Sigmoid colon (tissue), 7 donors: ENCODE data around the gene LDLRAD4. TPM values are rescaled to one million over a fixed set of nuclear protein-coding genes. Genes with fewer than 3 reads are reported as not detected.

Experiments
- DNase-seq: peaks from one replicate; pipeline ENCODE4 v3.0.0-alpha.2; 2019
- H3K27ac ChIP-seq, 4 donors: fragments of 200-600 bp; sonication (generic); one replicate each; pipeline ENCODE4 v1.5.1; 2016 to 2019; ENCODE audit warnings: mild to moderate bottlenecking in 1 of 4
- H3K27me3 ChIP-seq, 3 donors: fragments of 200-600 bp; sonication (generic); one replicate each; pipeline ENCODE4 v1.5.1; 2019; ENCODE audit warnings: mild to moderate bottlenecking in 1 of 3
- H3K36me3 ChIP-seq, 4 donors: fragments of 200-600 bp; sonication (generic); one replicate each; pipeline ENCODE4 v1.5.1; 2016 to 2019
- H3K4me1 ChIP-seq, 4 donors: fragments of 200-600 bp; sonication (generic); one replicate each; pipeline ENCODE4 v1.5.1; 2017 to 2019
- H3K4me3 ChIP-seq, 4 donors: fragments of 200-600 bp; sonication (generic); one replicate each; pipeline ENCODE4 v1.5.1; 2017 to 2019; ENCODE audit warnings: mild to moderate bottlenecking in 2 of 4, moderate library complexity in 1 of 4
- H3K9me3 ChIP-seq, 4 donors: fragments of 200-600 bp in 3 of 4; sonication (generic) in 3 of 4; one replicate each; pipeline versions ENCODE4 v1.5.1 to v1.6.1; 2013 to 2019
- CTCF ChIP-seq, 4 experiments: fragments of 450-650 bp in 3 of 4; fragments of 200-600 bp in 1 of 4; IDR thresholded peaks; one replicate each; pipeline ENCODE4 v1.5.1; 2016 to 2019; ENCODE audit warnings: antibody characterized with exemption in 4 of 4, mild to moderate bottlenecking in 3 of 4, moderate library complexity in 2 of 4
- EP300 ChIP-seq, 4 donors: sonication (generic); formaldehyde crosslinking; IDR thresholded peaks; one replicate each; pipeline ENCODE4 v1.6.1; 2017; ENCODE audit warnings: antibody characterized with exemption in 4 of 4
- POLR2A ChIP-seq, 2 donors: fragments of 450-650 bp; IDR thresholded peaks; one replicate each; pipeline ENCODE4 v1.6.1; 2016; ENCODE audit warnings: antibody characterized with exemption in 2 of 2, mild to moderate bottlenecking in 2 of 2, moderate library complexity in 2 of 2
- POLR2AphosphoS5 ChIP-seq, 4 donors: sonication (generic); formaldehyde crosslinking; IDR thresholded peaks; one replicate each; pipeline ENCODE4 v1.6.1; 2017; ENCODE audit warnings: antibody characterized with exemption in 4 of 4
- WGBS, 2 donors: extraction: QIAGEN DNeasy Blood & Tissue Kit; methylation state at CpG; one replicate each; pipeline ENCODE4 v1.1.7; 2013; 5-methylcytosine and 5-hydroxymethylcytosine counted together
- intact Hi-C: fragments of 100-400 bp; cut with DNase I; formaldehyde crosslinking; loops from one replicate; pipeline ENCODE4 v1.15.1; 2023
- polyA plus RNA-seq, 3 donors: library from polyadenylated mRNA; stranded (reverse); fragments of 200-250 nt; gene quantifications; one replicate each; pipeline ENCODE4 v1.2.3, GENCODE V29; 2013
- total RNA-seq, 4 donors: library from RNA; depleted of rRNA; stranded (reverse); fragments of >200 nt; gene quantifications; one replicate each; pipeline ENCODE4 v1.1.0, GENCODE V29; 2016
- donor health status: healthy with polysubstance abuse.
- donor health status: Bipolar disorder and iron deficiency.
- donor health status: healthy.

LDLRAD4 gene
- total and polyA plus RNA-seq, 7 donors: 1.2 to 28.2 (median 17.2) TPM

- TF ChIP-seq CTCF (IDR thresholded peaks at IDR 0.05): no peak
- no peak for TF ChIP-seq EP300 (IDR thresholded peaks at IDR 0.05)
- no peak for TF ChIP-seq POLR2A (IDR thresholded peaks at IDR 0.05)
- TF ChIP-seq POLR2AphosphoS5 (IDR thresholded peaks at IDR 0.05): no peak
- intact Hi-C loops: no loop called here
- Histone ChIP-seq H3K27ac (no peak overlapping the region), H3K4me1 (peaks cover 0 to 9% (median 0%) of the 10 kb centered on the region in 4 donors), H3K4me3 (no peak overlapping the region), H3K27me3 (no peaks in the 10 kb centered on the region), H3K36me3 (no peaks in the 10 kb centered on the region), H3K9me3 (no peaks in the 10 kb centered on the region)
- 95 to 97% methylated on average over 16 of the region's 16 CpGs for WGBS, 2 donors
- no peak for DNase-seq
Observed at GRCh38 chr18:13295894-13296293, 77.3 kb downstream of the LDLRAD4 start.

- H3K36me3 ChIP-seq: no peaks in the 10 kb centered on the region
- no peaks in the 10 kb centered on the region for H3K27me3 ChIP-seq
- H3K27ac ChIP-seq: no peak overlapping the region
- WGBS, 2 donors: 84 to 90% methylated on average over 15 of the region's 15 CpGs
- H3K4me3 ChIP-seq: no peak overlapping the region
- no peak for DNase-seq
- intact Hi-C loops: no loop called here
- peaks cover 0 to 15% (median 6%) of the 10 kb centered on the region in 4 donors for H3K4me1 ChIP-seq
- TF ChIP-seq POLR2A (IDR thresholded peaks at IDR 0.05) (no peak), CTCF (IDR thresholded peaks at IDR 0.05) (no peak), EP300 (IDR thresholded peaks at IDR 0.05) (no peak), POLR2AphosphoS5 (IDR thresholded peaks at IDR 0.05) (no peak)
- H3K9me3 ChIP-seq: no peaks in the 10 kb centered on the region
Observed at GRCh38 chr18:13296867-13297574, 78.5 kb downstream of the LDLRAD4 start.

GRCh38 chr18:13298262-13298661 is 79.7 kb downstream of the LDLRAD4 start:
- Histone ChIP-seq H3K27ac (no peak overlapping the region), H3K27me3 (no peaks in the 10 kb centered on the region), H3K4me3 (no peak overlapping the region), H3K4me1 (peaks cover 0 to 27% (median 18%) of the 10 kb centered on the region in 4 donors), H3K36me3 (no peaks in the 10 kb centered on the region), H3K9me3 (no peaks in the 10 kb centered on the region)
- 97 to 98% methylated on average over 10 of the region's 10 CpGs for WGBS, 2 donors
- TF ChIP-seq CTCF (IDR thresholded peaks at IDR 0.05): no peak
- TF ChIP-seq EP300 (IDR thresholded peaks at IDR 0.05): no peak
- TF ChIP-seq POLR2A (IDR thresholded peaks at IDR 0.05): no peak
- TF ChIP-seq POLR2AphosphoS5 (IDR thresholded peaks at IDR 0.05): no peak
- intact Hi-C loops: no loop called here
- no peak for DNase-seq

GRCh38 chr18:13300029-13300428 is 81.5 kb downstream of the LDLRAD4 start:
- no peak overlapping the region for H3K4me3 ChIP-seq
- no peak for DNase-seq
- no peak for TF ChIP-seq POLR2A (IDR thresholded peaks at IDR 0.05)
- H3K27ac ChIP-seq: no peak overlapping the region
- no peaks in the 10 kb centered on the region for H3K9me3 ChIP-seq
- no peaks in the 10 kb centered on the region for H3K27me3 ChIP-seq
- intact Hi-C loops: no loop called here
- WGBS, 2 donors: 65 to 79% methylated on average over 6 of the region's 6 CpGs
- peaks cover 0 to 24% (median 18%) of the 10 kb centered on the region in 4 donors for H3K4me1 ChIP-seq
- H3K36me3 ChIP-seq: no peaks in the 10 kb centered on the region

- Histone ChIP-seq H3K27me3 (no peaks in the 10 kb centered on the region), H3K27ac (no peak overlapping the region), H3K4me3 (no peak overlapping the region), H3K9me3 (no peaks in the 10 kb centered on the region), H3K4me1 (peaks cover 0 to 24% (median 18%) of the 10 kb centered on the region in 4 donors), H3K36me3 (no peaks in the 10 kb centered on the region)
- intact Hi-C loops: no loop called here
- no peak for DNase-seq
- WGBS, 2 donors: 91 to 93% methylated on average over 17 of the region's 17 CpGs
- TF ChIP-seq POLR2A (IDR thresholded peaks at IDR 0.05): no peak
- no peak for TF ChIP-seq EP300 (IDR thresholded peaks at IDR 0.05)
- TF ChIP-seq POLR2AphosphoS5 (IDR thresholded peaks at IDR 0.05): no peak
Observed at GRCh38 chr18:13300796-13301195, 82.2 kb downstream of the LDLRAD4 start.
